SH-SY5Y (cell line): ENCODE results near the gene EIF2S1.

Experiments used
- GATA2 ChIP-seq: IDR thresholded peaks from 2 replicates; pipeline ENCODE4 v1.6.1; 2011; ENCODE audit warnings: mild to moderate bottlenecking, low read depth, low read length
- GATA3 ChIP-seq: IDR thresholded peaks from 2 replicates; pipeline ENCODE4 v1.6.1; 2011; ENCODE audit warnings: low read depth, mild to moderate bottlenecking, low read length, moderate library complexity

DNA sequence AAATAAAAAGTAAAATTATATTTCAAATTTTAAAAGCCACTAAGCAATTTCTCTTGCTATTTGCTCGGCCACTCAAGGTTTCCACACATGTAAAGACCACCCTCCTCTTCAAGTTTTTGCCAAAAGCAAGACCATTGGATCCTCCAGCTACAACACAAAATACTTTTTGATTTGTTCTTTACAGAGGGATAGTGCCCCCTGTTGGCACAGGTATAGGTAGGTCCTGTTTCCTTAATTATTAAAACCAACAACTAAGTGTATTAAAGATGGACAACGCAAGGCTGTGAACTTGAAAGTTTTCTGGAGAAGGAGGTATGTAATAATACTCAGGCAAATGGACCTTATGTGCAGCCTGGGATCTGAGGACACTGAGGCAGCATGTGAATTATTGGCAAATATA is 24.3 kb upstream of the EIF2S1 start:
- no peak for TF ChIP-seq GATA2
- TF ChIP-seq GATA3 = no peak
